SK-N-SH treated with all-trans-retinoic acid at 6 μM for 48 hours (cell line): ENCODE measurements around the gene SLAMF7.

Experiments
- ARNTL ChIP-seq: fragments of 450-650 bp; formaldehyde crosslinking; IDR thresholded peaks from 2 replicates; pipeline ENCODE4 v1.5.0; 2020; ENCODE audit warnings: low read depth, mild to moderate bottlenecking, moderate library complexity, borderline replicate concordance
- CSRNP3 ChIP-seq: fragments of 250-450 bp; sonication (Bioruptor Pico); IDR thresholded peaks from 2 replicates; pipeline ENCODE4 v1.5.1; 2021; ENCODE audit warnings: mild to moderate bottlenecking, moderate library complexity
- ESRRG ChIP-seq: fragments of 250-450 bp; sonication (Bioruptor Pico); IDR thresholded peaks from 2 replicates; pipeline ENCODE4 v1.6.1; 2021; ENCODE audit warnings: mild to moderate bottlenecking
- PATZ1 ChIP-seq: fragments of 250-450 bp; sonication (Bioruptor Pico); IDR thresholded peaks from 2 replicates; pipeline ENCODE4 v1.8.0; 2020; ENCODE audit warnings: mild to moderate bottlenecking, moderate library complexity, borderline replicate concordance
- PPARA ChIP-seq: fragments of 250-450 bp; sonication (Bioruptor Pico); IDR thresholded peaks from 2 replicates; pipeline ENCODE4 v1.5.0; 2020; ENCODE audit warnings: mild to moderate bottlenecking, borderline replicate concordance
- SNAI2 ChIP-seq: fragments of 250-450 bp; sonication (Bioruptor Pico); IDR thresholded peaks from 2 replicates; pipeline ENCODE4 v1.5.0; 2020; ENCODE audit warnings: mild to moderate bottlenecking, moderate library complexity
- TSHZ2 ChIP-seq: fragments of 250-450 bp; sonication (Bioruptor Pico); IDR thresholded peaks from 2 replicates; pipeline ENCODE4 v1.5.0; 2020; ENCODE audit warnings: mild to moderate bottlenecking, moderate library complexity
- ZFP3 ChIP-seq: fragments of 250-450 bp; sonication (Bioruptor Pico); IDR thresholded peaks from 2 replicates; pipeline ENCODE4 v1.5.0; 2020; ENCODE audit warnings: mild to moderate bottlenecking, moderate library complexity
- ZFP30 ChIP-seq: fragments of 450-650 bp; formaldehyde crosslinking; IDR thresholded peaks from 2 replicates; pipeline ENCODE4 v1.5.0; 2022; ENCODE audit warnings: mild to moderate bottlenecking, moderate library complexity
- ZNF565 ChIP-seq: fragments of 450-650 bp; formaldehyde crosslinking; conservative IDR thresholded peaks from 2 replicates; pipeline ENCODE4 v1.5.0; 2020; ENCODE audit warnings: low read depth, mild to moderate bottlenecking, moderate library complexity
- ZNF8 ChIP-seq: fragments of 450-650 bp; formaldehyde crosslinking; IDR thresholded peaks from 2 replicates; pipeline ENCODE4 v1.5.0; 2020; ENCODE audit warnings: mild to moderate bottlenecking, moderate library complexity

GRCh38 chr1:160734301-160734700, 4.7 kb upstream of the SLAMF7 start:
- TF ChIP-seq PATZ1 (CRISPR knock-in tag) (no peak), PPARA (no peak), ZFP30 (CRISPR knock-in tag) (no peak), TSHZ2 (no peak), ZNF8 (CRISPR knock-in tag) (no peak), ARNTL (no peak), CSRNP3 (CRISPR knock-in tag) (no peak), ZNF565 (no peak), SNAI2 (no peak), ZFP3 (CRISPR knock-in tag) (no peak), ESRRG (CRISPR knock-in tag) (no peak)
